Measurements from ENCODE around the gene PPP2R2B.

- no peak for TF ChIP-seq POLR2A (IDR thresholded peaks at IDR 0.05; ENCODE audit: low read length)
- TF ChIP-seq GATA1 (IDR thresholded peaks at IDR 0.05; ENCODE audit: low read depth, low read length) = no peak
Measured at GRCh38 chr5:146653560-146653959, 225.0 kb downstream of the PPP2R2B start.

All from erythroblast (primary cell).